Stimulated activated CD4-positive, alpha-beta T cell treated with anti-CD3 and anti-CD28 coated beads, Interleukin-1b, Interleukin-23, amount 100 ng/mL, for 1 hour (primary cell): Measurements from ENCODE around the gene FTO.

Source experiments
- DNase-seq, 2 donors: peaks; one replicate each; pipeline ENCODE4 v3.0.0-alpha.2; 2020; ENCODE audit warnings: low read depth in 2 of 2

The FTO gene

GRCh38 chr16:54006693-54007092 is 302.7 kb downstream of the FTO start:
- no peak for DNase-seq

GRCh38 chr16:54007504-54007903 is 303.5 kb downstream of the FTO start:
- DNase-seq: no peak

- no peak for DNase-seq
Observed at GRCh38 chr16:54009464-54010176, 305.7 kb downstream of the FTO start.

- DNase-seq: no peak
Observed at GRCh38 chr16:54015147-54015546, 311.2 kb downstream of the FTO start.

GRCh38 chr16:54022362-54022761 is 318.4 kb downstream of the FTO start:
- DNase-seq: no peak

GRCh38 chr16:54026456-54026855 is 322.5 kb downstream of the FTO start:
- no peak for DNase-seq

GRCh38 chr16:54027062-54027461 is 323.1 kb downstream of the FTO start:
- no peak for DNase-seq

- DNase-seq: no peak
Observed at GRCh38 chr16:54027558-54027957, 323.6 kb downstream of the FTO start.

- DNase-seq: no peak
Observed at GRCh38 chr16:54027995-54028394, 324.0 kb downstream of the FTO start.

- DNase-seq: no peak
Observed at GRCh38 chr16:54030451-54030850, 326.5 kb downstream of the FTO start.

GRCh38 chr16:54031107-54031760 is 327.3 kb downstream of the FTO start:
- DNase-seq: no peak

GRCh38 chr16:54033747-54034146 is 329.8 kb downstream of the FTO start:
- no peak for DNase-seq

GRCh38 chr16:54034684-54035083 is 330.7 kb downstream of the FTO start:
- DNase-seq: no peak

GRCh38 chr16:54040480-54040879 is 336.5 kb downstream of the FTO start:
- DNase-seq: no peak

GRCh38 chr16:54040975-54041374 is 337.0 kb downstream of the FTO start:
- no peak for DNase-seq

- DNase-seq: no peak
Observed at GRCh38 chr16:54048586-54049495, 344.9 kb downstream of the FTO start.

- DNase-seq: no peak
Observed at GRCh38 chr16:54049591-54050458, 345.9 kb downstream of the FTO start.

GRCh38 chr16:54050459-54051210 is 346.7 kb downstream of the FTO start:
- no peak for DNase-seq

GRCh38 chr16:54051821-54052220 is 347.9 kb downstream of the FTO start:
- no peak for DNase-seq

- no peak for DNase-seq
Observed at GRCh38 chr16:54052271-54052670, 348.3 kb downstream of the FTO start.
